Mesothelial cell of epicardium (in vitro differentiated cells): Measurements from ENCODE around the gene PKD1L1. TPM values are rescaled to one million over a fixed set of nuclear protein-coding genes. Genes with fewer than 3 reads are reported as not detected.
A peak's percentile ranks its signal among the peaks of the same experiment; 100 is the strongest.

Experiments
- DNase-seq, 2 experiments: peaks; one replicate each; pipeline ENCODE4 v3.0.0; 2021; ENCODE audit warnings: low spot score in 2 of 2; ENCODE audit not compliant: unreplicated experiment in 2 of 2
- H3K27ac Mint-ChIP-seq: 2 replicates; pipeline ENCODE4 v1.8.0; 2021; ENCODE audit warnings: mixed read lengths
- H3K27me3 Mint-ChIP-seq: 2 replicates; pipeline ENCODE4 v1.8.0; 2021; ENCODE audit warnings: low read depth, mixed read lengths
- H3K36me3 Mint-ChIP-seq: 2 replicates; pipeline ENCODE4 v1.8.0; 2021; ENCODE audit warnings: mixed read lengths
- H3K4me1 Mint-ChIP-seq: 2 replicates; pipeline ENCODE4 v1.8.0; 2021; ENCODE audit warnings: mixed read lengths
- H3K4me3 Mint-ChIP-seq: 2 replicates; pipeline ENCODE4 v1.8.0; 2021; ENCODE audit warnings: mild to moderate bottlenecking, moderate library complexity, mixed read lengths
- H3K9me3 Mint-ChIP-seq: 2 replicates; pipeline ENCODE4 v1.8.0; 2021; ENCODE audit warnings: mixed read lengths
- total RNA-seq: library from RNA; stranded (reverse); gene quantifications from 3 replicates; pipeline ENCODE4 v1.2.1, GENCODE V29; 2021
- TF ChIP-seq, protein P1 (sequence below): fragments of 200-600 bp; sonication (generic); IDR thresholded peaks from one replicate; pipeline ENCODE4 v1.5.0; 2021; ENCODE audit warnings: antibody characterized with exemption; ENCODE audit not compliant: unreplicated experiment

Gene PKD1L1
- total RNA-seq, 1 donor from 2014 or later, result 0.36 TPM

DNA sequence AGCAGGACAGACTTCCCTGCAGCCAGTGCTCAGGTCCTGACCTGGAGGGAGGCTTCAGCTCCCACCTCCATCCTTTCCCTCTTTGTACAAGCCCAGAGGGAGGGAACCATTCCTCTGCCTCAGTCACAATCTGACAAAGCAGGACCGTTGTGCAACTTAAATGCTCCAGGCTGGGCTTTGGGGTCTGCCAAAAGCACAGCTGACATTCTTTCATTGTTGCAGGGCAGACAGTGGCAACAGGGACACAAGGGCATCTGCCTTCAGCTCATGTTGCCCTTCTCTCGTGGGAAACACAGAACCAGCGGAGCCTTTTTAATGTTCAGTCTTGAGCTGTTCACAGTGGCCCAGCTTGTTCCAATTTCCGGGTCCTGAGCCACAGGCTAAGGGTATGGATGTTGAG is 210.7 kb downstream of the PKD1L1 start:
- H3K27ac Mint-ChIP-seq, result no peak overlapping the region
- no peak for DNase-seq
- H3K36me3 Mint-ChIP-seq, result no peaks in the 10 kb centered on the region
- no peaks in the 10 kb centered on the region for H3K9me3 Mint-ChIP-seq
- TF ChIP-seq, protein P1, sequence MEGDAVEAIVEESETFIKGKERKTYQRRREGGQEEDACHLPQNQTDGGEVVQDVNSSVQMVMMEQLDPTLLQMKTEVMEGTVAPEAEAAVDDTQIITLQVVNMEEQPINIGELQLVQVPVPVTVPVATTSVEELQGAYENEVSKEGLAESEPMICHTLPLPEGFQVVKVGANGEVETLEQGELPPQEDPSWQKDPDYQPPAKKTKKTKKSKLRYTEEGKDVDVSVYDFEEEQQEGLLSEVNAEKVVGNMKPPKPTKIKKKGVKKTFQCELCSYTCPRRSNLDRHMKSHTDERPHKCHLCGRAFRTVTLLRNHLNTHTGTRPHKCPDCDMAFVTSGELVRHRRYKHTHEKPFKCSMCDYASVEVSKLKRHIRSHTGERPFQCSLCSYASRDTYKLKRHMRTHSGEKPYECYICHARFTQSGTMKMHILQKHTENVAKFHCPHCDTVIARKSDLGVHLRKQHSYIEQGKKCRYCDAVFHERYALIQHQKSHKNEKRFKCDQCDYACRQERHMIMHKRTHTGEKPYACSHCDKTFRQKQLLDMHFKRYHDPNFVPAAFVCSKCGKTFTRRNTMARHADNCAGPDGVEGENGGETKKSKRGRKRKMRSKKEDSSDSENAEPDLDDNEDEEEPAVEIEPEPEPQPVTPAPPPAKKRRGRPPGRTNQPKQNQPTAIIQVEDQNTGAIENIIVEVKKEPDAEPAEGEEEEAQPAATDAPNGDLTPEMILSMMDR, result no peak
- H3K27me3 Mint-ChIP-seq, result no peaks in the 10 kb centered on the region
- peaks cover 35% of the 10 kb centered on the region for H3K4me1 Mint-ChIP-seq
- no peak overlapping the region for H3K4me3 Mint-ChIP-seq

DNA sequence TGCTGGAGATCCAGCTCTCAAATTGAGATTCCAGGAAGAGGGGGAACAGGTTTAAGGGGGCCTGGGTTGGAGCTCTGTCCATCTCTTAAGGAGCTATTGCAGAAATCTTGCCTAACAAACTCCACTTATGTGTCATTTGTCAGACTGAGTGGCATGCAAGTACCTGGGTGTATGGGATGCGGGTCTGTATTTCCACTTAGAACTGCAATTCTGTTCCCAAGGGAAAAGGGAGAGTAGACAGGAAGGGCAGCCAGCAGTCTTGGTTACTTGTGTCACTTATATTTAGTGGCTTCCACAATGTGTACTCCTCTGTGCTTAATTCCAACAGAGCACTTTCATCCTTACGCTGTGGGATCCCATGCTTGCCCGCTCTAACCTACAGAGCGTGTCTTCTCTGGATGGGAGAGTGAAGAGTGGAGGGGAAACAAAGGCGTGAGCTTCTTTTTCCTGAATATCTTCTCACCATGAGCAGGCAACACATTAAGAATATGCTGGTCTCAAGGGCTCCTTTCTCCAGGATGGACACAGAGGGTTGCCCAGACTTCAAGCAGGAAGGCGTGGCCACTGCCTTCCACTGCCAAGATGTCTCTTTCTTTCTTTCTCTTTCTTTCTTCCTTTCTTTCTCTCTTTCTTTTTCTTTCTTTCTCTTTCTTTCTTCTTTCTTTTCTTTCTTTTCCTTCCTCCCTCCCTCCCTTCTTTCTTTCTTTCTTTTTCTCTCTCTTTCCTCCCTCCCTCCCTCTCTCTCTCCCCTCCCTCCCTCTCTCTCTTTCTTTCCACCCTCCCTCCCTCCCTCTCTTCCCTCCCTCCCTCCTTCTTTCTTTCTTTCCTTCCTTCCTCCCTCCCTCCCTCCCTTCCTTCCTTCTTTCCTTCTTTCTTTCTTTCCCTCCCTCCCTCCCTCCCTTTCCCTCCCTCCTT is 212.6 kb downstream of the PKD1L1 start:
- H3K27ac Mint-ChIP-seq, result no peak overlapping the region
- TF ChIP-seq, protein P1, result no peak
- peaks cover 24% of the 10 kb centered on the region for H3K4me1 Mint-ChIP-seq
- no peaks in the 10 kb centered on the region for H3K27me3 Mint-ChIP-seq
- H3K9me3 Mint-ChIP-seq, result no peaks in the 10 kb centered on the region
- DNase-seq, result no peak
- H3K4me3 Mint-ChIP-seq, result no peak overlapping the region
- no peaks in the 10 kb centered on the region for H3K36me3 Mint-ChIP-seq

DNA sequence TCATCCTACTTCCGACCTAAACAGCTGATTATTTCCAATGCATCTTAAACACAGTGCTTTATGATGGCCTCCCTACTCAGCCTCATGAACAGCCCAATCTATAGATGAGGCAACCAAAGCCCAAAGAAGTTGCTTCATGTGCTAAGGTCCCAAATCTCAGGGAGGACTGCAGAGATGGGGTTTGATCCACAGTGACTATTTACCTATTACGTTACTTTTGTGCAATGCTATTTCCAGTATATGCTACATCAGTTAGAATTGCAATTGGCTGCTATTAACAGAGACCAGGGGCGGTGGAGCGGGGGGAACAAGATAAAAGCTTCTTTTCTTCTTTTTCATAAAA is 213.3 kb downstream of the PKD1L1 start:
- peaks cover 29% of the 10 kb centered on the region for H3K4me1 Mint-ChIP-seq
- H3K9me3 Mint-ChIP-seq, result no peaks in the 10 kb centered on the region
- DNase-seq, result no peak
- no peaks in the 10 kb centered on the region for H3K36me3 Mint-ChIP-seq
- TF ChIP-seq, protein P1, result no peak
- no peak overlapping the region for H3K4me3 Mint-ChIP-seq
- H3K27me3 Mint-ChIP-seq, result no peaks in the 10 kb centered on the region
- no peak overlapping the region for H3K27ac Mint-ChIP-seq

DNA sequence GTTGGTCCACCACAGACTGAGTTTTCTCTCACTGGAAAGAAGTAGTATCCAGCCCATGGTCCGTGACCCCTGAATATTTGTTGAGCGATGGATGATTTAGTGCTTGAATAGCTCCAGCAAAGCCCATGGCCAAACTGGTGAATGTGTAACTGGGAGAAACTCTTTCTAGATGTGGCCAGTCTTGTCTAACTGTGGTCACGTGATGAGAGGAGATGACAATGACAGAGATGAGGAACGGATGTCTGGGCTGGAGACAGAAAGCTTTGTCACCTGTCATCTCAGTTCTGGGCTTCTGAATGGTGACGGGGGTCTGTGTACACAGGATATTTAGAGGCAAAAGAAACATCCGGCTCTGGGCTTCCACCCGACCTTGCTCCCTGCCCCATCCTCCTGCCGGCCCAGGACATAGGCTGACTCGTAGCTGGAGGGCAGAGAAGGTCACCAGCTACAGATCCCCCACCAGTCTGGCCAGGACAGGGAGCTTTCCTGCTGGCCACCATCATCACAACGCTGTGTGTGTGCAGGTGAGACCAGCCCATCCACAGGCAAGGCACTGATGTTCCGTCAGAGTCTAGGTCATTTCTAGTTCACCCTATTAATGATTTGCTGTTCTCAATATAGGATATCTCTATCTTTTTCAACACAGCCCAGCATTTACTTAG is 213.8 kb downstream of the PKD1L1 start:
- DNase-seq, result no peak
- no peaks in the 10 kb centered on the region for H3K36me3 Mint-ChIP-seq
- no peak overlapping the region for H3K4me3 Mint-ChIP-seq
- no peak overlapping the region for H3K27ac Mint-ChIP-seq
- peaks cover 30% of the 10 kb centered on the region for H3K4me1 Mint-ChIP-seq
- TF ChIP-seq, protein P1, result no peak
- no peaks in the 10 kb centered on the region for H3K27me3 Mint-ChIP-seq
- H3K9me3 Mint-ChIP-seq, result no peaks in the 10 kb centered on the region

DNA sequence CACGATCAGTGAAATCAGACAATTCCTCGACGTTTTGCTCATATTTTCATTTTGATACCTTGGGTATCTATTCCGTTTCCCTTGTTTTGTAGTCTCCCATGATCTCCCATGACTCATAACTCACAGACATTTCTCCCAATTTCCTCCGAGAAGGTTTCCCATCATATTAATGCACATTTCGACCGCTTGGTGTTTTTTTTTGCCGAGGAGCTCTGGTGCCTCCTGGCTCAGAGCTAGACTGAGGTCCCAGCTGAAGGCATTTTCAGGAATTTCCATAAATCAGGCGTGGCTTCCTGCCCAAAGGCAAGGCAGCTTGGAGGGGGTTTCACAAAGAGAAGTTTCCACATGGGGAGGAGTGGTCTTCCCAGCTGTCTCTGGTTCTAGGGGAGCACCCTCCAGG is 218.1 kb downstream of the PKD1L1 start:
- Mint-ChIP-seq H3K27ac (peak overlapping the region; percentile 27), H3K4me3 (no peak overlapping the region)
- TF ChIP-seq, protein P1, result no peak

More for the DNA sequence above, 218.1 kb downstream of the PKD1L1 start:
- Mint-ChIP-seq H3K27me3 (no peaks in the 10 kb centered on the region), H3K4me1 (peaks cover 45% of the 10 kb centered on the region), H3K36me3 (no peaks in the 10 kb centered on the region), H3K9me3 (no peaks in the 10 kb centered on the region)
- no peak for DNase-seq
